Left ventricle myocardium inferior (tissue), 1 donor: ENCODE results near the gene MRPL22. TPM values are rescaled to one million over a fixed set of nuclear protein-coding genes. Genes with fewer than 3 reads are reported as not detected.
"Not testable (repeated sequence)": the region's sequence is repeated elsewhere in the genome, so short reads cannot be mapped to it uniquely, and the experiment has no call there.

Experiments
- DNase-seq: peaks from one replicate; pipeline ENCODE4 v3.0.0-alpha.2; 2020
- H3K27ac ChIP-seq: fragments of 200-600 bp; replicated peaks from 2 replicates; pipeline ENCODE4 v1.8.0; 2021
- H3K27me3 ChIP-seq: fragments of 200-600 bp; 2 replicates; pipeline ENCODE4 v1.8.0; 2021; ENCODE audit warnings: low read depth
- H3K36me3 ChIP-seq: fragments of 200-600 bp; 2 replicates; pipeline ENCODE4 v1.8.0; 2021
- H3K4me1 ChIP-seq: fragments of 200-600 bp; 2 replicates; pipeline ENCODE4 v1.8.0; 2021
- H3K4me3 ChIP-seq: fragments of 200-600 bp; 2 replicates; pipeline ENCODE4 v1.8.0; 2021; ENCODE audit warnings: mild to moderate bottlenecking, moderate library complexity
- H3K9me3 ChIP-seq: fragments of 200-600 bp; replicated peaks from 2 replicates; pipeline ENCODE4 v1.8.0; 2021
- intact Hi-C: fragments of 100-400 bp; cut with micrococcal nuclease; formaldehyde crosslinking; loops from one replicate; pipeline ENCODE4 v1.11.0; 2022
- total RNA-seq: library from RNA; stranded (reverse); fragmentation: NEBNext Ultra II Directional; extraction: Animal tissue kit (Norgen Biotek cat#: 25700); gene quantifications from one replicate; pipeline ENCODE4 v1.2.1, GENCODE V29; 2021
- TF ChIP-seq, protein P1 (sequence below): fragments of 200-600 bp; IDR thresholded peaks from 2 replicates; pipeline ENCODE4 v1.8.0; 2021; ENCODE audit warnings: antibody characterized with exemption, mild to moderate bottlenecking, borderline replicate concordance
- donor health status: DM: no; HTN: yes; CAD: no; lungs with severe emphysema.

MRPL22 gene
- total RNA-seq, 1 donor from 2014 or later: 78.4 TPM

DNA sequence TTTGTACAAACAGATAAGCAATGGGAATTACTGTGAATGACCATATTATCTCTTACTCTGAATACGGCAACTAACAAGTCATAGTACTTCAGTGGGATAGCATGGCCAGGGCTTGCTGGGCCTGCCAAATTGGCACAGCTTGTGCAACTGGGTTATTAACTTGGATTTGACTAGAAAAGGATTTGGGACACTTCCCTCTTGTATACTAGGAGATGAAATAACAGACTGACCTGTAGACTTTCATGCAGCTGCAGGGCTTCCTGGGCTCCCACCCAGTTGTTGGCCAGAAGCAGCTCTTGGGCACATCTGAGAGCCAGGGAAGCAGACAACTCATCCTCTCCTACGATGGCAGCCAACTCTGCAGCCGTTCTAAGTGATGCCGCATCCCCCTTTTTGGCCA is 42.7 kb upstream of the MRPL22 start:
- DNase-seq: no peak
- H3K4me1 ChIP-seq: peaks cover 7% of the 10 kb centered on the region
- TF ChIP-seq, protein P1, sequence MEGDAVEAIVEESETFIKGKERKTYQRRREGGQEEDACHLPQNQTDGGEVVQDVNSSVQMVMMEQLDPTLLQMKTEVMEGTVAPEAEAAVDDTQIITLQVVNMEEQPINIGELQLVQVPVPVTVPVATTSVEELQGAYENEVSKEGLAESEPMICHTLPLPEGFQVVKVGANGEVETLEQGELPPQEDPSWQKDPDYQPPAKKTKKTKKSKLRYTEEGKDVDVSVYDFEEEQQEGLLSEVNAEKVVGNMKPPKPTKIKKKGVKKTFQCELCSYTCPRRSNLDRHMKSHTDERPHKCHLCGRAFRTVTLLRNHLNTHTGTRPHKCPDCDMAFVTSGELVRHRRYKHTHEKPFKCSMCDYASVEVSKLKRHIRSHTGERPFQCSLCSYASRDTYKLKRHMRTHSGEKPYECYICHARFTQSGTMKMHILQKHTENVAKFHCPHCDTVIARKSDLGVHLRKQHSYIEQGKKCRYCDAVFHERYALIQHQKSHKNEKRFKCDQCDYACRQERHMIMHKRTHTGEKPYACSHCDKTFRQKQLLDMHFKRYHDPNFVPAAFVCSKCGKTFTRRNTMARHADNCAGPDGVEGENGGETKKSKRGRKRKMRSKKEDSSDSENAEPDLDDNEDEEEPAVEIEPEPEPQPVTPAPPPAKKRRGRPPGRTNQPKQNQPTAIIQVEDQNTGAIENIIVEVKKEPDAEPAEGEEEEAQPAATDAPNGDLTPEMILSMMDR: no peak
- H3K27ac ChIP-seq: no peak overlapping the region
- H3K36me3 ChIP-seq: peaks cover 96% of the 10 kb centered on the region
- intact Hi-C loops: no loop called here
- H3K9me3 ChIP-seq: no peaks in the 10 kb centered on the region
- no peaks in the 10 kb centered on the region for H3K27me3 ChIP-seq
- H3K4me3 ChIP-seq: no peak overlapping the region

DNA sequence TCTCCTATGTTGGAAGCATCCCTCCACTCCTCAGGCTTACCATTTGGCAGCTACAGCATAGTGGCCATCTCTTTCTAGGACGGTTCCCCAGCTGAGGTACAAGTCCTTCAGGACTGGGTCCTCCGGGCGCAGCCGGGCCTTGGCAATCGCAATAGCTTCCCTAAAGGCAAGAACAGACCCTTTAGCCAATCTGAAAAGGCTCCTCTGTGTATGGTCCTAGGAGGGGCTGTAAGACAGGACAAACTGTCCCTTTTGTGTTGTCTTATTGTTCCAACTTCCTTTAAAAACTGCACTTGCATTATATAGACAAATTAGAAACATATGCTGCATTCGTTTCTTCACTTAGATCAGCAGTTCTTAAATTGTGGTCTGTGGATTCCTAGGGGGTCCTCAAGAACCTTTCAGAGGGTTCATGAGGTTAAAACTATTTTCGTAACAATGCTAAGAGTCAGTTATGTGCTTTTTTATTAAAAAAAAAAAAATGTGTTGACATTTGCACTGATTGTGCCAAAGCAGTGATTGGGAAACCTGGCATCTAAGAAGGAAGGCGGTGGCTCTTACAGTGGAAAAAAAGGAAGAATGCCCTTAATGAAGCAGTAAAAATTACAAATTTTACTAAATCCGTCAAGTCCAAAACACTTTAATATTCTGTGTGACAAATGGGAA is 41.6 kb upstream of the MRPL22 start:
- H3K9me3 ChIP-seq: no peaks in the 10 kb centered on the region
- peak overlapping the region; percentile 51 for H3K27ac ChIP-seq
- TF ChIP-seq, protein P1: no peak
- no peaks in the 10 kb centered on the region for H3K27me3 ChIP-seq
- no peak overlapping the region for H3K4me3 ChIP-seq
- H3K4me1 ChIP-seq: peaks cover 7% of the 10 kb centered on the region
- intact Hi-C loops: no loop called here
- peaks cover 96% of the 10 kb centered on the region for H3K36me3 ChIP-seq
- no peak for DNase-seq

DNA sequence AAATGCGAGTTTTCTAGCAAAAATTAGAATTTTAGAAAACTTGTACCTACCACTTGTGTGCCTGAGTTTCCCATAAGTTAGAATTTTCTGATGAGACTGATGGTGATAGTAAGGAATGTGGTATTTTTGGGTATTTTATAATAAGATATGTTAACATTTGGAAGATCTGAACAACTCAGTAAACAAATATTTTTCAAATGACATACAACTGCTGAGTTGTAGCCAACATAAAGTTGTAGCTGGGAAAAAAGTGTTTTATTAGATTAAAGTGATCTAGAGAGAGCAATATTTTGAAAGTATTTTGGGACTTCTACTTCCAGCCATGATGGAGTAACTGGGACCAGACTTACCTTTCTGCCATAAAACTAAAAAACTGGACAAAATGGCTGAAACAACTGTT is 40.8 kb upstream of the MRPL22 start:
- Histone ChIP-seq H3K27ac (peak overlapping the region; percentile 51), H3K4me3 (no peak overlapping the region), H3K27me3 (no peaks in the 10 kb centered on the region), H3K36me3 (peaks cover 96% of the 10 kb centered on the region), H3K4me1 (peaks cover 7% of the 10 kb centered on the region), H3K9me3 (no peaks in the 10 kb centered on the region)
- intact Hi-C loops: no loop called here
- TF ChIP-seq, protein P1: no peak
- DNase-seq: no peak

DNA sequence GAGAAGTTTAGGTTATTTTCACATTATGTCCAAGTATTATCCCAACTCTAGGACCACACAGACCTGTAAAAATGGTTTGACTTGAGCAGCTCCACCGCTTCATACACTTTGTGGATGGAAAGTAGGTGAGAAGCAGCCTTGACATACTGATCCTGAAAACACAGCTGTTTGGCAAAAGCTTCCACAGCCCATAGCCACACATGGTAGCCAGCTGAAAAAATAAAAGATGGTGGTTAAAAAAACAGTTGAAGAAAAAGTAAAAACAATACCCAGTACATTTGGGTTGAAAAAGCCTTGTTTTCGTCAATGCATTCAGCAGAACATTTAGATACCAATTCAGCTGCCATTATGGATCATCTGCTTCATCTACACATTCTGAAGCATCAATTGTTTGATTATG is 39.6 kb upstream of the MRPL22 start:
- DNase-seq: no peak
- no peak overlapping the region for H3K4me3 ChIP-seq
- peaks cover 96% of the 10 kb centered on the region for H3K36me3 ChIP-seq
- peaks cover 7% of the 10 kb centered on the region for H3K4me1 ChIP-seq
- H3K27me3 ChIP-seq: no peaks in the 10 kb centered on the region
- TF ChIP-seq, protein P1: no peak
- no peak overlapping the region for H3K27ac ChIP-seq
- H3K9me3 ChIP-seq: no peaks in the 10 kb centered on the region
- intact Hi-C loops: no loop called here

DNA sequence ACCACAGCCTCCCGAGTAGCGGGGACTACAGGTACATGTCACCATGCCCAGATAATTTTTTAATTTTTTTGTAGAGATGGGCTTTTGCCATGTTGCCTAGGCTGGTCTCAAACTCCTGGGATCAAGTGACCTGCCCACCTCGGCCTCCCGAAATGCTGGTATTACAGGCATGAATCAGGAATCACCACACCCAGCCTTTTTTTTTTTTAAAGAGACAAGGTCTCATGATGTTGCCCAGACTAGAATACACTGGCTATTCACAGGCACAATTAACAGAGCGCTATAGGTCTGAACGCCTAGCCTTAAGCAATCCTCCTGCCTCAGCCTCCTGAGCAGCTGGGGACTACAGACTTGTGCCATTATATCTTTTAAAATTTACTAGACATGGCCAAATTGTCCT is 39.0 kb upstream of the MRPL22 start:
- TF ChIP-seq, protein P1: no peak
- H3K27me3 ChIP-seq: no peaks in the 10 kb centered on the region
- peaks cover 96% of the 10 kb centered on the region for H3K36me3 ChIP-seq
- intact Hi-C loops: no loop called here
- no peak overlapping the region for H3K4me3 ChIP-seq
- DNase-seq: no peak
- no peaks in the 10 kb centered on the region for H3K9me3 ChIP-seq
- peaks cover 7% of the 10 kb centered on the region for H3K4me1 ChIP-seq
- no peak overlapping the region for H3K27ac ChIP-seq

DNA sequence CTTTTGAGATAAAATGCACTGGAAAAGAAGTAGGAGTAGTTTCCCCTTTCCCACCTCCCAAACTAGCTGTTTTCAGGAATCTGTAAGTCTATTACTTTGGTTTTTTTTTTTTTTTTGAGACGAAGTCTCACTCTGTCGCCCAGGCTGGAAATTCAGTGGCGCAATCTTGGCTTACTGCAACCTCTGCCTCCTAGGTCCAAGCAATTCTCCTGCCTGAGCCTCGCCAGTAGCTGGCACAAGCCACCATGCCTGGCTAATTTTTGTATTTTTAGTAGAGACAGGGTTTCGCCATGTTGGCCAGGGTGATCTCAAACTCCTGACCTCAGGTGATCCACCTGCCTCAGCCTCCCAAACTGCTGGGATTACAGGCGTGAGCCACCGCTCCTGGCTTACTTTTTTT is 35.3 kb upstream of the MRPL22 start:
- H3K36me3 ChIP-seq: peaks cover 99% of the 10 kb centered on the region
- H3K27me3 ChIP-seq, H3K27ac ChIP-seq, H3K4me1 ChIP-seq, H3K4me3 ChIP-seq, intact Hi-C loops, H3K9me3 ChIP-seq, DNase-seq: not testable (repeated sequence)
